NCI-H748 treated with DMSO at 0.1 percent for 48 hours (cell line): Measurements from ENCODE around the gene MPO.

Experiments used
- DNase-seq: peaks from one replicate; lab custom pipeline; 2025; lab: John Stamatoyannopoulos, UW

Gene MPO

DNA sequence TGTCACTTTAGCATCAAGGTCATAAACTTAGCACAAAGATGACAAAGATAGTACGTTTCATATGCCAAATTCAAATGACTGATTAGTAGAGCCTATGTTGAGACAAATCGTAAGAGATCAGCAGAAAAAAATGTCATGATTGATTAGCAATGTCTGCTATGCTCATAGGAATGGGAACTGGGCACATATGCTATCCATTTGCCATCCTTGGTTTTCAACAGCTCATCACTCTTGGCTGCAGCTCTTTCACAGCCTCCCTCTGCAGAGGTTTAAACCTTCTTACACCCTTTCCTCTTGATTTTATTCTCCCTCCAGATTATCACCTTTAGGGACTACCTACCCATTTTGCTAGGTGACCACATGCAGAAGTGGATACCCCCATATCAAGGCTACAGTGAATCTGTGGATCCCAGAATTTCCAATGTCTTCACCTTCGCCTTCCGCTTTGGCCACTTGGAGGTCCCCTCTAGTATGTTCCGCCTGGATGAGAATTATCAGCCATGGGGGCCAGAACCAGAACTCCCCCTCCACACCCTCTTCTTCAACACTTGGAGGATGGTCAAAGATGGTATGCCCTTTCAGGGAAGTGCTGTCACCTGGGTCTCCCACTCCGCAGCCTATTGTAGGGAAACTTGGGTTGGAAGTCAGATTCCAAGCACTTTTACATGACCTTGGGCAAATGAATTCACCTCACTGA, 16.2 kb downstream of the MPO start:
- DNase-seq = no peak

DNA sequence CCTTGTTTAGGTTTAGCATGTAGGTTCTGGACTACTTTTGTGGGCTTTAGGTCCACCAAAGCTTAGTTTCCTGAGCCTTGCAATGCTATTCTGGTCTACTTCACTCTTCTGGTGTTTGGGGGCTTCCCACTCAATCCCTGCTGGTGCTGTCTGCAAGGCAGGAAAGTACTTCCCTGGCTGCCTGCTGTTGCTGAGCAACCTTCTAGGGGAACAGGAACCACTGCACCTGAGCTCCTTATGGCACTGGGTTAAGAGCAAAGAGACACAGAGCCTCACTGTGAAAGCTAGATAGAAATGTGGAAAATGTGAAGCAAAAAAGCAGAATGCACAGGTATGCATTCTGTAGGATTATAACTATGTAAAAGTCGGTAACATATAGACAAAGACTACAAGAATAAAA, 17.0 kb downstream of the MPO start:
- no peak for DNase-seq

DNA sequence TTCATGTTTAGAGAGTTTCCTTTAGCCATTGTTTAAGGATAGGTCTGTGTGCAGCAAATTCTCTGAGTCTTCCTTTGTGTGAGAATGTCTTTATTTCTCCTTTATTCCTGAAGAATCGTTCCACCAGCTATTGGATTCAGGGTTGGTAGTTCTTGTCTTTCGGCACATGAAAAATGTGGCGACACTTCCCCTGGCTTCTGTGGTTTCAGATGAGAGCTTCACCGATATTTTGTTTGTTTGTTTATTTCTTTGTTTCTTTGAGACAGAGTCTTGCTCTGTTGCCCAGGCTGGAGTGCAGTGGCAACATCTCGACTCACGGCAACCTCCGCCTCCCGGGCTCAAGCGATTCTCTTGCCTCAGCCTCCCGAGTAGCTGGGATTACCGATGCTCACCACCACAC, 18.6 kb downstream of the MPO start:
- DNase-seq = no peak

DNA sequence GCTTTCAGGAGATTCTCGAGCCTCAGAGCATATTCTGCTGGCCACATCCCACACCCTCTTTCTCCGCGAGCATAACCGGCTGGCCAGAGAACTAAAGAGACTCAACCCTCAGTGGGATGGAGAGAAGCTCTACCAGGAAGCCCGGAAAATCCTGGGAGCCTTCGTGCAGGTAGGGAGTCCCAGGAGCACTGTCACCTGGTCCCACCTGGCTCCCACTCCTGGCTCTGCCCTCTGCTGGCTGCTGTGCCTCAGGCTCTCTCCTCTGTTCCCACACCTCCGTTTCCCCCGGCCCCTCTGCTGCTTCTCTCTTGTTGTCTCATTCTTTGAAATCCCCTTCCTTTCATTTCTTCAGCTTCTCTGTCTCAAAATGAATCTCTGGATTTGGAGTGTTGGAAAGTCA, 25.9 kb downstream of the MPO start:
- no peak for DNase-seq

DNA sequence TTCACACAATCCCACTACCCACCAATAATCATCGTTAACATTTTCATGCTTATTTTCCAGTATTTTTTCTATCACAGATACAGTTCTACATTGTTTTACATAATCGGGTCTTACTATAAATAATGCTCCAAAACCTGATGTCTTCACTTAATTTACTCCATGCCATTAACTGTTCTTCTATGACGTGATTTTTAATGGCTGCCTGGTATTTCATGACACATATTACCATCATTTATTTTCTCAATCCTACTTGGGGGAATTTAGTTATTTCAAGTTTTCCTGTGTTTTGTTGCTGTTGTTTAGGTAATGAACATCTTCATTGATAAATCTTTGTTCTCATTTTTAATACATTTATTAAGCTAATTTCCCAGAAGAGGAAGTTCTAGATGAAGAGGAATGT, 27.7 kb downstream of the MPO start:
- no peak for DNase-seq

DNA sequence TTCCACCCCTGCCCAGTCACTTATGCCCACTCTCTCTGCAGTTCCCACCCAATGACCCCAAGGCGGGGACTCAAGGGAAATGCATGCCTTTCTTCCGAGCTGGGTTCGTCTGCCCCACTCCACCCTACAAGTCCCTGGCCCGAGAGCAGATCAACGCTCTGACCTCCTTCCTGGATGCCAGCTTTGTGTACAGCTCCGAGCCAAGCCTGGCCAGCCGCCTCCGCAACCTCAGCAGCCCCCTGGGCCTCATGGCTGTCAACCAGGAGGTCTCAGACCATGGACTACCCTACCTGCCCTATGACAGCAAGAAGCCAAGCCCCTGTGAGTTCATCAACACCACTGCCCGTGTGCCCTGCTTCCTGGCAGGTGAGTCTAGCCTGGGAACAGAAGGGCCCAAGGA, 28.6 kb downstream of the MPO start:
- DNase-seq = no peak

DNA sequence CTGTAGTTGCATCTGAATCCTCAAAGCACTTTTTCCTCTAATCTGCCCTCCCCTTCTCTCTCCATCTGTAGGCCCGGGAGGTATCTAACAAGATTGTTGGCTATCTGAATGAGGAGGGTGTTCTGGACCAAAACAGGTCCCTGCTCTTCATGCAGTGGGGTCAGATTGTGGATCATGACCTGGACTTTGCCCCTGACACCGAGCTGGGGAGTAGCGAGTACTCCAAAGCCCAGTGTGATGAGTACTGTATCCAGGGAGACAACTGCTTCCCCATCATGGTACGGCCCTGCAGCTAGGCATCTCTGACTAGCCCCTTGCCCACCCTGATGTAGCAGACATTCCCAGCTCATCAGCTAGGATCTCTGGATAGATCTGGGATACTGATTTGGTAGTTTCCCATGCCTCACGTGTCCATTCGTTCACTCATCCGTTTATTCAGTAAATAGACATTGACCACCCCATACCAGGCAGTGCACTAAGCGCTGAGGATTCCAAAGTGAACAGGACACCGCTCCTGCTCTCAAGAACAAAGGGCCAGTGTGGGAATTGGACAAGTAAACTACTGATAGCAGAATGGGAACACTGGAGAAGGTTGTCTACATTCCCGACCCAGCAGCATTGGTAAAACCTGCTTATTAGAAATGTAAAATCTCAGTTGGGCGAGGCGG, 30.3 kb downstream of the MPO start:
- no peak for DNase-seq

DNA sequence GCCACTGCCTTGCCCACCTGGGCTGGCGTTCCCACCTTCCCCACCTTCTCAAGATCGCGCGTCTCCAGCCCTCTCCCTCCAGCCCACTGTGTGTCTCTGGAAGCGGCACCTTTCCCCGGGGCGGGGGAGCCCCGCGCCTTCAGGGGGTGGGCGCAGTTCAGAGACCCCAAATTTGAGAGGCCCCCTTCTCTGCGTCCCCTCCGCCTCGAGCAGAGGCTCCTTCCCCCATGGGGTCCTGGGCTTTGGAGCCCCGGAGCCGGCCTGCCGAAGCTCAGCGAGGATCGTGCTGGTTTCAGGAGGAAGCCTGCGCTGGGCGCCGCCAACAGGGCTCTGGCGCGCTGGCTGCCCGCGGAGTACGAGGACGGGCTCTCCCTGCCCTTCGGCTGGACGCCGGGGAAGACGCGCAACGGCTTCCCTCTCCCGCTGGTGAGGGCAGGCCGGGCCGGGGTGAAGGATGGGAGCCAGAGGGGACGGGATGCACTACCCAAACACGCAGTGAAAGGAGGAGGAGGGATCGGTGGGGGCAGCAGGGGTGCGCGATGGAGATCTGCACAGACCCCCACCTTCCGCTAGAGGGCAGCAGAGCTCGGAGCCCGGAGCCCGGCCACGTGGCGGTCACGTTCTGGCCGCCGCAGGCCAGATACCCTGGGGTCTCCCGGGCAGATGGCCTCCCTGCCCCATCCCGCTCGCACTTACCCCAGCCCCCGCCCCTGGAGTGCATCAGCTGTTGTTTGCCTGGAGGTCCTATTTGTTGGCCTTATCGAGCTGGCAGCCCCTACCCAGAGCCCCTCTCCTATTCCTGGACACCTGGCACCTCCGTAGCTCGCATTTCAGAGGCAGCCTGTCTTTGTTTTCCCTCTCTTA, 31.2 kb downstream of the MPO start:
- peak; percentile 52 for DNase-seq

DNA sequence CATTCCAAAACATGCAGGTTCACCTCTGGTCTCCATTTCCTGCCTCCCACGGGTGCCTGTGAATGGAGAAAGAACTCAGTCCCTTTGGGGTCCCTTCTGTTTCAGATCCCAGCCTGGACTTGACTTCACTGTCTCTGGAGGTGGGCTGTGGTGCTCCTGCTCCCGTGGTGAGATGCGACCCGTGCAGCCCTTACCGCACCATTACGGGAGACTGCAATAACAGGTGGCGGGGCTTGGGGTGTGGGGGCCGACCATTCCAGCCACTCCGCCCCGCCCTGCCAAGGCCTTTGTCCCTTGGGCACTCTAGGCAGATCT, 31.8 kb downstream of the MPO start:
- DNase-seq = no peak

DNA sequence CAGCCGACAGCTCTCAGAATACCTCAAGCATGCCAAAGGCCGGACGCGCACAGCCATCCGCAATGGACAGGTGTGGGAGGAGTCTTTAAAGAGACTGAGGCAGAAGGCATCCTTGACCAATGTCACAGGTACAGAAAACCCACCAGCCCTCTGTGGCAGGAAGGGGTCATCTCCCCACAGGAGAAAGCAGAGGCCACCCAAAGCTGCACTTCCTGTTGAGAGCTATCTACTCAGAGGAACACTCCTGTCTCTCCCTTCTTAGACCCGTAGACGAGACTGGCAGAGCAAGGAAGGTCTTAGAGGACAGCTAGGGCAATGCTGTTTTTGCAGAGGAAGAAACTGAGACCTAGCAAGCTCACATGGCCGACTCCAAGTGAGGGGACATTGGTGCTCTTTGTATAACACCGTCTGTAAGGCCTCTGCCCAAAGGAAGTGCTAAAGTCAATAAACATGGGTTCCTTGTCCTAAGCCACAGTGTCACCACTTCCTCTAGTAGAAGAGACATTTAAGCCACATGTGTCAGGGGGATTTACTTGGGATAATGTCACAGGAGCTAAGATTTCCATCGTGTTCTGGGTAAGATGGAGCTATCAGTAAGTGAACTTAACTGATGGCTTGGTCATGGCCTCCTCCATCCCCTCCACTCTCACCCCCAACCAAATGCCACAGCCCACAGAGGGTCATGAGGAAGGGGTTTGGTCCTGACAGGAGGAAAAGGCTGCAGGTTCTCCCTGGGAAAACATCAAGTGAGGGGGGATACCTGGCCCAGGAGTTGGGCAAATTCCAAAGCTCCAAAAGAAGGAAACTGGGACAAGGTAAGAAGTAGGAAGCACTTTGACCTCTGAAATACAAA, 33.0 kb downstream of the MPO start:
- DNase-seq = no peak

DNA sequence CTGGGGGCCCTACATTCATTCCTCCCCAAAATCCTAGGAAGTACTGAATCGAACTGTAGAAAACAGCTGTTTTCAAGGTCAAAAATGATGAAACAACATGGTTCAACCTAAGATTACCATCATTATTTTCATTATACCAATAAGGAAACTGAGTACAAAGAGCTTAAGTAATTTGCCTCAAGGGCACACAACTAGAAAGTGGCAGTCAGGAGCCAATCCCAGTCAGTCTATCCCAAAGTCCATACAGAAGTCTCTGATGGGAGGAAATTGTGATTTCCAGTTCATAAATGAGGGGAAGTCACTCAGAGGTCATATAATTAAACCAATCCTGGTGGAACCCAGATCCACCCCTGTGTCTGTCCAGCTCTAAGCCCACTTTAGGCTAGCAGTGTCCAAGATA, 34.0 kb downstream of the MPO start:
- DNase-seq = no peak

DNA sequence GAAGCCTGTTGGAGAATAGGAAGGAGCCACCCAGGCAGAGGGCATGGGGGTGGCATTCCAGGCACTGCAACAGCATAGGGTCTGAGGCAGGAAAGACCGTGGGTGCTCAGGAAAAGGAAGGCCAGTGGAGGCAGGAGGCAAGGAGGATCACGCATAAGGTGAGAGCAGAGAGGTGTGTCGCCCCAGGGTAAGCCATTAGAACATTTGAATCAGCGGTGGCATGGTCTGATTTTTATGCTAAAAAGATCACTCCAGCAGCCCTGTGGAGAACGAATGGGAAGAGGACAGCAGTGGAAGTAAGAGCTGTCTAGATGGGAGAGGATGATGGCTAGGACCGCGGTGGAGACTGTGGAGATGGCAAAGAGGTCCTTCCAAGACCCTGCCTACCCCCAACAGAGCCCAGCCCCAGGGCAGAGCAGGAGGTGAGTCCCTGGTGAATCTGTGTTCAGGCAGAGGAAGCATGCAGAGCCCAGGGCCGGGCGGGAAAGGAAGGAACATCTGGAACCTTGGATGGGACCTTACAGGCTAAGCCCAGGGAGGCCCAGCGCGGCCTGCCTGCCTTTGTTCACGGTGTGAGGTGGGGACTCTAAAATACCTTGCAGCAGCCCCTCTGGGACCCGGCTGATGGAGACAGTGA, 34.5 kb downstream of the MPO start:
- DNase-seq = no peak

DNA sequence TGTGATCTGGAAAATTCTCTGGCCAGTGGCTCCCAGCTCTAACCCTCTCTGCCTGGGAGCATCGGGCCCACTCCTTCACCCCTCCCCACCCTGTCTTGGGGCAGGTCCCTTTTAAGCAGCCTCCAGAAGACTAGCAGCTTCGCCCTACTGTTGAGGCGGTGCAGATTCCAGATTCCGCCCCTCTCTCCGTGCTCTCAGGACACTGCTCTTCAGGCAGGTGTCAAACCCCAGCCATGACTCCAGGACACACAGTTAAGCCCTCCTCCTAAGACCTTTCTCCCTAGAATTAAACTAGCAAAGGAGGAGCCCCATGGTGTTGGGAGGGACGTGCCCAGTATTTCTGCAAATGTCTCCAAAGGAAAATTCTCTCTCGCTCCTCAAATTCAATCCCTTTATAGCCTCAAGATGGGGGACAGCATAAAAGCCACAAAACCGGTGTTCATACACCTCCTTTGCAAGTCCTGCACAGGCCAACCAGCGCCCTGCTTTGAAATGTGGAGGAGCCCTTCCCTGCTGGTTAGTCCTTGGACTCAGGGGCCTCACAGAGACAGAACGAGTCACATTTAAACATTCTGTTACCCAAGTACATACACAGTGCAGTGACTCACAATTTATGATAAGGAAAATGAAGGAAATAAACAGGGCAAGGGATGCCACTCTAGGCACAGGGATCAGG, 35.2 kb downstream of the MPO start:
- no peak for DNase-seq

DNA sequence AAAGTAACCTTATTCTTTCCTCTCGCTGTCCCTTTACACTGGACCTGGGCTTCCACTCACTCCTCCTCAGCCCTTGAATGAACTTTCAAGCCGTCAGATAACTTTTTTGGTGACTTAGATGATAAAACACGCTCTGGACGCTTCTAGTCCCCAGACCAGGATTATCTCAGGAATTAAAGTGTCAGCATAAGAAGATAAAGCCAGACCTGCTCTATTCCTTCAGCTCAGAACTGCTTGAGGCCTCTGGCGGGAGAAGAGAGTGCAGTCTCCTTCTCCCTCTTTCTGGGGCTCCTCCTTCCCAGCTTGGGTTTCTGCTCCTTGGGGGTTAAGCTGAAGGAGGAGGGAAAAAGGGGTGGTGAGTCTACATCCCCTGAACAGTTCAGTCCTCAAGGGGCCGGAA, 35.8 kb downstream of the MPO start:
- no peak for DNase-seq

DNA sequence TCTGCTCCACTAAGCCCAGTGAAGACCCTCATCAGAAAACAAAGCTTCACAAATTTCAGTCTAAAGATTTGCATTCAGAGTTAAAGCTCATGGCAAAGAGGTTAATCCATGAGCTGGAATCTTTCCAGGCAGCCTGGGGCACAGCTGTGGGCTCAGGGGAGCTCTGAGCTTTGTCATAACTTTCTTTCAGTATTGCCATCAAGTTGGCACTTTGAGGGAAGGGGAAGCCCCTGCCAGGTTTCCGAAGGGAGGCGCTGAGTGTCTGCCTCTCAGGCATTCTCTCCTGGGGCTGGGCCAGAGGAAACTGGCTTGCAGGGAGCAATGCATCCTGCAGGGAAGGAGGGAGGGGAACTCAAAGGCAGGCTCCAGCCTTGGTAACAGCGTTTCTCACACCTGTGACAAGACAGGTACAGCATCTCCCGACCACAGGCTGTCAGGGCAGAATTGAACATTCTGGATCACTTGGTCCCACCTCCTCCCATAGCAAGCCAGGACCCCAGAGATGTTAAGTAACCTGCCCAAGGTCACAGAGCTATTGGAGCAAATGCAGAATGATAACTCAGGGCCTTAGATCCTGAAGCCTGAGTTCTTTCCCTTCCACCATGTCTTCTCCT, 38.5 kb downstream of the MPO start:
- DNase-seq = no peak

DNA sequence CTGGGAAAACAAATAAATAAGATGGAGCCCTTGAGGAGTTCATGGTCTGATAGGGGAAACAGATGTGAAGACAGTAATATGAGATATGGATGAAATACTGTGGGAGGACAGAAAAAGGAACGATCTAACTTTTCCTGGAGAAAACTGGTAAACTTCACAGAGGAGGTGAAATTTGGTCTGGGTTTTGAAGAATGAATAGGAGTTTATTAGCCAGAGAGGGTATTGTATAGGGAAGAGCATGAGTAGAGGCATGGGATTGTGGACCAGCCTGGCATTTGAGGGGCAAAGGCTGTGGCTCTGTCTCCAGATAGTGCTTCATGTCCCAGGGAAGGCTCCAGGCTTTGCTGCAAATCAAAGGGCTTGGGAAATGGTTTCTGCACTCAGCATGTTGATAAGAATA, 40.7 kb downstream of the MPO start:
- no peak for DNase-seq

DNA sequence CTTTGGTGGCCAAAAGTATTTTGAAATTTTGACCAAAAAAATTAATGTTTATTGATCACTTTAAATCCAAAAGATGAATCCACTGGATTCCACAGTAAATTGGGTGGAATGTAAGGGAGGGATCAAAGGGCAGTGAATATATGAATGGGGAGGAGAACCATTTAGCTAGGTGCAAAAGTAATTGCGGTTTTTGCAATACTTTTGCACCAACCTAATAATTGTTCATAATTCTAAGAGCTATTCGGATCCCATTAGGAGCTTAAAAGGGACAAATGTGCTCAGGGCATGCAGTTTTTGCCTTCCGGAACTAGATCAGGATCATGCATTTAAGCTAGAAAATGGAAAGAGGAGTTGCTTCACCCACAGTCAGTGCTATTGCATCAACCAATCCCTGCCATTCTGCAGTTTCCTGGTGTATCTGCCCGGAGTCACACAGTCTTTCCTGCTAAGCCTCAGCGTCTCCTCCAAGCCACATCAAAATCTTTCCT, 42.5 kb downstream of the MPO start, which contains the start of gene LPO:
Gene LPO, plus strand, starts transcription at position 438 of the 488 bp plus-strand sequence. CDS start 4,396 bp downstream, outside the sequence.
- DNase-seq = no peak

DNA sequence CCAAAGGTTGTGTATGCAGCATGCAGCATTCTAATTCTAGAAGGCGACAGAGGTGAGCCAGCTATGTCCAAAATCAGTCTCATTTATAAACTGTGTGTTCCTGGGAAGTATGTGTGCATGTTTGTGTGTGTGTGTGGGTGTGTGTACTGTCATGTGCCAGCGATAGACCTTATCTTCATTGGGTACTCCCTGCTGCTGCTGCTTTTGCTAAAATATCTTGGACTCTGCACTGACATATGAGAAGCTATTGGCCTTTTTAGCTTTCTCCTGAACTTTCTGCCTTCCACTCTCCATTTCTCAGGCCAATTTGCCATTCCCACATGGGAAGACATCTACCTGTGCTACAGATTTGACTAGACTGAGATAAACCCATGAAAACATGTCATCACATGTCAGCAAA, 44.3 kb downstream of the MPO start:
- DNase-seq = no peak

DNA sequence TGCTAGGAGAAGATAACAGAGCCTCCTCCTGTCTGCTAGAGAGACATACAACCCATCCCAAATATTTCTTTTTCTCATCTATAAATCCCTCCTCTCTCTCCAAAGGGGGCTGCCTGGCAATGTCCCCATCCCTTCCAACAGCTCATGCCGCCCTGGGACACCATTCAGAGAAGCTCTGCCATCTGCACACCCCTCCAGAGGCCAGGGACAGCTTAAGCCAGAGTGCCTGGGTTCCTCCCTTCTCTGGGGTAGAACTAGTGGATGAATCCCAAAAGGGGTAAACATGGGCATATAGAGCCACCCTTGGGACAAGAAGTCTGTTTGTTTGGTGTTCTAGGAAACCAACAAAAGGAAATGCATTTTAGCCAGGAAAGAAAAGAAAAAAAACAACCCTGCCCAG, 44.9 kb downstream of the MPO start:
- no peak for DNase-seq

DNA sequence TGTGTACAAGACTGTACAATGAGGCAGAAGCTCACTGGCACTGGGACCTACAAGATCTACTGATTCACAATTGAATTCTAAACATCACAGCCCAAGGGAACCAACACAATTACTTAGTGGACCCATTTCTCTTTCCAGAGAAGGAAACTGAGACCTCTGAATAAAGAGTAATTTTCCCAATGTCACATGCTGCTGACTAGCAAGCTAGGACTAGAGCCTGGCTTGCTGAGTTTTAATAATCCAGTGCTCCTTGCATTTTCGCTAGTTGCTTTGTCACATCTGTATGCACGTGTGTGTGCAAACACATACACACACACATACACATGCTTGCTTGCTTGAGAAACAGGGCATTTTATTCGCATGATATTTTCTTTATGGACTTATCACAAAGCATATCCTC, 46.2 kb downstream of the MPO start:
- DNase-seq = no peak

DNA sequence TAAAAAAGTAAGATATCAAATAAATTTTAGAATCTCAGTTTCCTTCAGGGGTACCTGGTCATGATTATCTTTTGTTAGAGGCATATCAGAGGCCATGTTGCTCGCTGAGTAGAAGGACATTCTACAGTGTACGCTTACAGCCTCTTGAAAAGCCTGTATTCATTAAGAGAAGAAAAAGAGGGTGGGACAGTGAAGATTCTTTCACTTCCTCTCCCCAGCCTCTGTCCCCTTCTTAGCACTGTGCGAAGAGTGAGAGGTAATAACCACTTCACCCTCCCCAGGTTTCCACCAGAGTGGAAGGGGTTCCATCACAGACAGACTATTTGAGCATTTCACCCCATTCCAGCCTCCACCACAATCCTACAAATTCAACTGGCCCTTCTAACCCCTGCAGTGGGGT, 47.2 kb downstream of the MPO start:
- no peak for DNase-seq
